GM21515 (cell line): Measurements from ENCODE around the gene SOX15.
"Not testable (repeated sequence)": the region's sequence is repeated elsewhere in the genome, so short reads cannot be mapped to it uniquely, and the experiment has no call there.

Source experiments
- ATAC-seq: cut with Tn5 transposase; IDR thresholded peaks from one replicate; pipeline ENCODE4 v1.9.1; 2021; ENCODE audit not compliant: unreplicated experiment

The SOX15 gene

GRCh38 chr17:7589891-7590691 is at the start of gene SOX15:
TSS of gene SOX15 (minus strand) at chr17:7590094. CDS start at chr17:7589676, 418 bp downstream.
- ATAC-seq = no peak

- ATAC-seq = no peak
Measured at GRCh38 chr17:7636163-7636562, 46.3 kb upstream of the SOX15 start.

GRCh38 chr17:7634384-7634783 is 44.5 kb upstream of the SOX15 start:
- ATAC-seq = no peak

GRCh38 chr17:7633093-7633492 is 43.2 kb upstream of the SOX15 start:
- no peak for ATAC-seq

- ATAC-seq = no peak
Measured at GRCh38 chr17:7632492-7632894, 42.6 kb upstream of the SOX15 start.

- ATAC-seq = no peak
Measured at GRCh38 chr17:7631398-7632380, 41.8 kb upstream of the SOX15 start.

GRCh38 chr17:7629939-7630571 is 40.2 kb upstream of the SOX15 start, which contains the start of gene SHBG:
TSS of gene SHBG (plus strand) at chr17:7630135. CDS start at chr17:7630173, 38 bp downstream.
- no peak for ATAC-seq

GRCh38 chr17:7627250-7628121 is 37.6 kb upstream of the SOX15 start, which contains the start of gene SAT2:
TSS of gene SAT2 (minus strand) at chr17:7627821. CDS start at chr17:7627635, 186 bp downstream.
- peak; percentile 83 for ATAC-seq

GRCh38 chr17:7626956-7627249 is 37.0 kb upstream of the SOX15 start:
- ATAC-seq = no peak

GRCh38 chr17:7626307-7626706 is 36.4 kb upstream of the SOX15 start:
- ATAC-seq = no peak

- not testable (repeated sequence) for ATAC-seq
Measured at GRCh38 chr17:7625749-7626148, 35.9 kb upstream of the SOX15 start.

- no peak for ATAC-seq
Measured at GRCh38 chr17:7623661-7624060, 33.8 kb upstream of the SOX15 start.

- no peak for ATAC-seq
Measured at GRCh38 chr17:7620835-7621234, 30.9 kb upstream of the SOX15 start.

- no peak for ATAC-seq
Measured at GRCh38 chr17:7618608-7619007, 28.7 kb upstream of the SOX15 start.

GRCh38 chr17:7615265-7615747 is 25.4 kb upstream of the SOX15 start:
- ATAC-seq = no peak

- ATAC-seq = peak; percentile 86
Measured at GRCh38 chr17:7614425-7615264, 24.8 kb upstream of the SOX15 start, which contains the start of gene FXR2. TSS of gene FXR2 (minus strand) at chr17:7614897. CDS start at chr17:7614532, 365 bp downstream.

GRCh38 chr17:7613769-7614424 is 24.0 kb upstream of the SOX15 start:
- no peak for ATAC-seq

- no peak for ATAC-seq
Measured at GRCh38 chr17:7612294-7612640, 22.4 kb upstream of the SOX15 start.
